ENCODE measurements around the gene THEMIS2.
"Not testable (repeated sequence)": the region's sequence is repeated elsewhere in the genome, so short reads cannot be mapped to it uniquely, and the experiment has no call there.

The THEMIS2 gene

DNA sequence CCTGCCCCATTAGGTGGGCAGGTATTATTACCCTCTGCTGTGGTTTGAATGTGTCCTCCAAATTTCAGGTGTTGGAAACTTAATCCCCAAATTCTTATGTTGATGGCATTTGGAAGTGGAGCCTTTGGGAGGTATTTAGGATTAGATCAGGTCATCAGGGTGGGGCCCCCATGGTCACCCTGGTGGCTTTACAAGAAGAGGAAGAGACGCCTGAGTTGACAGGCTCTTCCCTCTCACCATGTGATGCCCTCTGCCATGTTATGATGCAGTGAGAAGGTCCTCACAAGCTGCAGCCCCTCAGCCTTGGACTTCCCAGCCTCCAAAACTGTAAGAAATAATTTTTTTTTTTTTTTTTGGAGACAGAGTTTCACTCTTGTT is 8.8 kb upstream of the THEMIS2 start:
- no peak for DNase-seq

DNA sequence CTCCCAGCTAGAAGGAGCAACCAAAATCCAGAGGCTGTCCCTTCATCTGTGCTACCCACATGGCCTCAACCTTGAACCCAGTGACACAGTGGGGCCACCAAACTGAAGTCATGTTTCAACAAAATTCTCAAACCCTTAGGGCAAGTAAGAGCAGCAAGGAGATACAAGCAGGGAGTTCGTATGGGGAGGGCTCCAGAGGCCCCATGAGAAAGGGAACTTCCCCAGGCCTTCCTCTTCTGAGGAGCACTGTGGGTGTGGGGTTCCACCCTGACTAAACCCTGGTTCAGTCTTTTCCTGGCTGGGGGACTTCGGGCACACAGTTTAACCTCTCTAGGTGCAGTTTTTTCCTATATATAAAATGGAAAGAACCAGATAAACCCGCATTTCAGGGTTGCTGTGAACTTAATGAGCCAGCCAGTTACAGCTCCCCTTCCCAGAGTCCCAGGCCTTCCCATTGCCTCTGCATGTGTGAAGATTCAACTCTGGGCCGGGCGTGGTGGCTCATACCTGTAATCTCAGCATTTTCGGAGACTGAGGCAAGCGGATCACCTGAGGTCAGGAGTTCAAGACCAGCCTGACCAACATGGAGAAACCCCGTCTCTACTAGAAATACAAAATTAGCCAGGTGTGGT is 8.0 kb upstream of the THEMIS2 start:
- DNase-seq, result no peak

GRCh38 chr1:27865821-27866220 is 6.5 kb upstream of the THEMIS2 start:
- DNase-seq, result no peak

- DNase-seq, result no peak
These were observed 3.8 kb upstream of the THEMIS2 start for GRCh38 chr1:27868556-27868931.

- no peak for DNase-seq
These were observed 3.2 kb upstream of the THEMIS2 start for GRCh38 chr1:27868932-27869718.

DNA sequence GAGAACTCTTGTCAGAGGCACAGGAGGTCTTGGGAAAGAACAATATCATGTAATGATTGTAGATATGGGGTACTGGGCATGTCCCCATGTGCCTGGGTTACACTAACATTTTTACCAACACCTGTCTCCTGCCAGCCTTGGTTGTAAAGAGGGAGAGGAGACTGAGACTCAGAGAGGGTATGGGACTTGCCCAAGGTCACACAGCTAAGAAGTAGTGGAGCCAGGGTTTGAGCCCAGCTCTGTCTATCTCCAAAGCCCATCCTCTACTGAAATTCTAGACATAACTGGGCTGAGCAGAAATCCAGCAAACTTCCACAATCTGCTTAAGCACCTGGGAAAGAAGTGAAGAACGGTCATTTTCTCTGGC is 2.6 kb upstream of the THEMIS2 start:
- DNase-seq, result no peak

DNA sequence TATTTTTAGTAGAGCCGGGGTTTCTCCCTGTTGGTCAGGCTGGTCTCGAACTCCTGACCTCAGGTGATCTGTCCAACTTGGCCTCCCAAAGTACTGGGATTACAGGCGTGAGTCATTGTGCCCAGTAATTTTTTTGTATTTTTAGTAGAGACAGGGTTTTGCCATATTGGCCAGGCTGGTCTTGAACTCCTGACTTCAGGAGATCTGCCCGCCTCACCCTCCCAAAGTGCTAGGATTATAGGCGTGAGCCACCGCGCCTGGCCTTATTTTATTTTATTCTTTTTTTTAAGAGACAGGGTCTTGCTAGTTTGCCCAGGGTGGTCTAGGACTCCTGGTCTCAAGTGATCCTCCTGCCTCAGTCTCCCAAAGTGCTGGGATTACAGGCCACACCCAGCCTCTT is 1.3 kb upstream of the THEMIS2 start:
- not testable (repeated sequence) for DNase-seq

- no peak for DNase-seq
These were observed 633 bp downstream of the THEMIS2 start for GRCh38 chr1:27872802-27873551.

- DNase-seq, result no peak
These were observed 1.5 kb downstream of the THEMIS2 start for GRCh38 chr1:27873671-27874384.

DNA sequence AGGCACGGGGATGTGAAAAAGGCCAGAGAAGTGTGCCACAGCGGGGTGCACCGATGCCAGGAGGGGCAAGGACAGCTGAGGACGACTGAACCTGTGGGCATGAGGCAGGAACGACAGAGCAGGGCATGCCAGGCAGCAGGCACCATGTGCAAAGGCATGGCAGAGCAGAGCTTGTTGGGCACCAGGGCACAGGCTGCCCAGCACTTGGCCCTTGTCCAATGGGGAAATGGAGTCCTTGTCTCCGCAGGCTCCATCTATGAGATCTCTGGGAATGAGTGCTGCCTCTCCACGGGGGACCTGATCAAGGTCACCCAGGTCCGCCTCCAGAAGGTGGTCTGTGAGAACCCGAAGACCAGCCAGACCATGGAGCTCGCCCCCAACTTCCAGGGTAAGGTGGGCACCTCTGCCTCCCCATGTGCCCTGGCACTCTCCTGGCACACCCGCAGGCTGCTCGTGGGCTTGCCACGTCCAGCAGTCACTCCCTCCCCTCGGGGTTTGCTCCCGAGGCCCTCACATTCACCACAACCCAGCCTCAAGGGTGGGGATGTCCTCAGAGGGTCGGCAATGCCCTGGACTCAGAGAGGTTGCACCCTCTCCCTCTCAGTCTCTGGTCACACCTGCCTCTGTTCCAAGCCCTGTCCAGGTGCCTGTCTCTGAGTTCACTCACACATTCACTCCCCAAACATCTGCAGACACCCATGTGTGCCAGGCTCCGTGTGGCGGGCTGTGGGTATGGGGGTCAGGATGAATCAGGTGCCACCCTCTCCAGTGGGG is 4.2 kb downstream of the THEMIS2 start:
- DNase-seq, result no peak

GRCh38 chr1:27877115-27877416 is 4.7 kb downstream of the THEMIS2 start:
- no peak for DNase-seq

DNA sequence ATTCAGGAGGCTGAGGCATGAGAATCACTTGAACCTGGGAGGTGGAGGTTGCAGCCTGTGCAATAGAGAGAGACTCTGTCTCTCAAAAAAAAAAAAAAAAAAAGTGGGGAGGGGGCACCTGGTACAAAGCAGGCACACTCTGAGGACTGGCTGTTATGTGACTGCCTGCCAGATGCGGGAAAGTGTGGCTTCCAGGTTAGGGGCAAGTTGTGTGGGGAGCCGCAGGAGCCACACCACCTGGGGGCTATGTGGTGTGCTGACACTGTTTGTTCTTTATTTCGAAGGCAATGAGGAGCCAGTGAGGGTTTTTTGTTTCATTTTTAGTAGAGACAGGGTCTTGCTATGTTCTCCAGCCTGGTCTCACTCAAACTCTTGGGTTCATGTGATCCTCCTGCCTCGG is 5.7 kb downstream of the THEMIS2 start:
- DNase-seq, result no peak

- DNase-seq, result no peak
These were observed 6.5 kb downstream of the THEMIS2 start for GRCh38 chr1:27878787-27879335.

GRCh38 chr1:27879374-27880082 is 7.2 kb downstream of the THEMIS2 start:
- DNase-seq, result no peak

DNA sequence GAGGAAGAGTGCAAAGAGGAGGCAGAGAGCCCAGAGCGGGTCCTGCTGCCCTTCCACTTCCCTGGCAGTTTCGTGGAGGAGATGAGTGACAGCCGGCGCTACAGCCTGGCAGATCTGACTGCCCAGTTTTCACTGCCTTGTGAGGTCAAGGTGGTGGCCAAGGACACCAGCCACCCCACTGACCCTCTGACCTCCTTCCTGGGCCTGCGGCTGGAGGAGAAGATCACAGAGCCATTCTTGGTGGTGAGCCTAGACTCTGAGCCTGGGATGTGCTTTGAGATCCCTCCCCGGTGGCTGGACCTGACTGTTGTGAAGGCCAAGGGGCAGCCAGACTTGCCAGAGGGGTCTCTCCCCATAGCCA is 10.2 kb downstream of the THEMIS2 start:
- DNase-seq, result no peak

DNA sequence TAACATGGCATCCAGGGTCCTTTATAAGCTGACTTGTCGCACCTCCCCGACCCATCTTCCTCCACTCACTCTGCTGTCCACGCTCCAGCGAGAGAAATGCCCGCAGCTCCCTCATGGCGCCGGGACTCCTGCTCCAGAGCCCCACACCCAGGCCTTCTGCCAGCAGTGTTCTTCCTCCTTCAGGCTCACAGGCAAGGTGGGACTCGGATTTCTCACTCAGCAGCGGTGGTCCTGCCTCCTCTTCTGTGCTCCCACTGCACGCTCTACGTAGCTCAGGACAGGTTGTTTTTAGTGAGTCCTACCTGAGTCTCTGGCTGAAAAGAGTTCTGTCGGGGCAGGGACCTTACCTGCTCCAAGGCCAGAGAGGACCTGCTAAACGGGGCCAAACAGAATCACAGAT is 11.2 kb downstream of the THEMIS2 start:
- no peak for DNase-seq

DNA sequence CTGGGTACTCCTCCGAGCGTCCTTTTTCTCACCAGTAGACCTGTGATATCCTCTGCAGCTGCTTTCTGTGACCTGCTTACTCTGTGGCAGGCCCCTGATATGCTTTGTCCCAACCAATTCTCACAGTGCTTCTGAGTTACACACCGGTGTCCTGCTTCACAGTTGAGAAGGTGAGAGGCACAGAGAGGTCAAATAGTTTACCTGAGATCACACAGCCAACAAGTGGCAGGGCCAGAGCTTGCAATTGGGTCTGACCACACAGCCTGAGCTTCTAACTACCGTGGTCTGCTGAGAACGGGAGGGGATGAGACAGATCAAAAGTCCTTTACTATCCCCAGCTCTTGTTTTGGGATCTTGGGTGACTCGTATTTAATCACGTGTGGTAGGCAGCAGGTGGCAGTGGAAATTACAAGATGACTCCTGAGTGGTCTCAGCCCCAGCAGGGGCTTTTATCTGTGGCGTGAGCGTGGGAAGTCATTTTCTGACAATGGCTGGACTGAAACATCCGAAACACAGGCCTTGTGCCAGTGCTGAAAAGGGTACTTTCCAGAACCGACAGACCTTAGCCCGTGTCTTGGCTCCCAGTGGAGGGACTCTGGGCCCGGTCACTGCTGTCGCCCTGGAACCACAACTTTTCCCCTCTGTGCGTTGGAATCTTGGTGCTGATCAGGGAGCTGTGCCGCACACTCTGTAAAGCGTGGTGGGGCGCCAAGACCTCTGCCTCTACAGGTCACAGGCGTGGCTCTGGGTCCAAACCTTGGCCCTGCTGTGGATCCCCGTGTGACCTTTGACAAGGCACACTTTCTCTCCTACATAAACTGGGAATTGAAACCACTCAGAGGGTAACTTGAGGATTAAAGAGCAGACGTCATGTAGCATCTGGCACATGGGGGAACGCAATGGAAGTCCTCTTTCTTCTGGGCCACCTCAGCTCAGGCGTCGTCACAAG is 11.9 kb downstream of the THEMIS2 start:
- no peak for DNase-seq

DNA sequence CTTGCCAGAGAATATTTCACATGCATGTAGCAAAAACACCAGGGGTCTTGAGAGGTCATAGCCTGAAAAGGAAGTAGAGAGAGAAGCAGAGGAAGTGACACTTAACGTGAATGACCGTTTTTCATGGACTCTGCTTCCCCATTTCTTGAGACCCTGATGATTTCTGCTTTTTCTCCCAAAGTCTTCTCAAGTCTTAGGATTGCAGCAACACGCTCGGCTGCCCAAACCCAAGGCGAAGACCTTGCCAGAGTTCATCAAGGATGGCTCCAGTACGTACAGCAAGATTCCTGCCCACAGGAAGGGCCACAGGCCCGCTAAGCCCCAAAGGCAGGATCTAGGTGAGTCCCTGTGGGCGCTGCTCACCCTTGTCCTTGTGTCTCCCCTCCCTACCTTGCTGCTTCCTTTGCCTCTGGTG is 12.8 kb downstream of the THEMIS2 start:
- no peak for DNase-seq

DNA sequence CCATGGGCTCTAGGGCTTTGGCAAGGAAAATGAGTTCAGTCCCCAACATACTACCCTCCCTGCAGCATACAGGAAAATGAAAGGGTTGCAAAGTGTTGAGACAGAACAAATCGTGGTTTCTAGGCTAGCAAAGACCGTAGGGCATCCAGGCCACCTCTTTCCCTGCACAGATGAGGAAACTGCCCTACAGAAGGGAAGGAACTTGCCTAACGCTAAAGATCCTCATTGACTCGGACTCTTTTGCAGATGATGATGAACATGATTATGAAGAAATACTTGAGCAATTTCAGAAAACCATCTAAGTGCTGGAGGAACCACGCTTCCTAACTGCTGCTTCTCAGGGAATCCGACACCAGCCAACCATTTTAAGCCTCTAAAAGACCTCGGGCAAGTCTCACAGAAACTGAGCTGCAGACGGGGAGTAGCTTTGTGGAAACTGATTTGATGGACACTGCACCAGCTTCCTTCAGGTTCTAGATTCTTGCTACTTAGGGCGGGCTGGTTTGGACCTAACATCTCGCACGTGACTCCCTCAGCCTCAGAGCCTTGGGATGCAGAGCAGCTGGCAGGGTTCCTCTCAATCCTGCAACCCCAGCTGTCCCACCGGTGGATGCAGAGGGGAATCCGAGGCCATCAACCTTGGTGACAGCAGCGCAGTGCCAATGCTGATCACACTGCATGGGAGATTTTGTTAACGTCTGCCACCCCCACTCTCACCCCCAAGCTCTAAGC is 13.4 kb downstream of the THEMIS2 start:
- no peak for DNase-seq

- no peak for DNase-seq
These were observed 14.0 kb downstream of the THEMIS2 start for GRCh38 chr1:27886353-27886679.

All from NCI-H774 (cell line).